ENCODE measurements around the gene MAN1A2. TPM values are rescaled to one million over a fixed set of nuclear protein-coding genes. Genes with fewer than 3 reads are reported as not detected.

MAN1A2 gene
- total and polyA plus RNA-seq, 5 donors from 2014 or later, result 27.2 to 113 (median 43.8) TPM

GRCh38 chr1:117511273-117511672 is 144.0 kb downstream of the MAN1A2 start:
- no peak overlapping the region for H3K4me3 ChIP-seq (ENCODE audit: low read depth, low read length)
- no peak for ATAC-seq (ENCODE audit: low read depth in 2 of 2)
- H3K4me1 Mint-ChIP-seq, result peaks cover 0 to 6% (median 0%) of the 10 kb centered on the region in 4 donors
- peaks cover 25% of the 10 kb centered on the region for H3K36me3 ChIP-seq (ENCODE audit: control insufficient read depth, insufficient read depth, low read length)
- H3K4me3 Mint-ChIP-seq, result no peak overlapping the region
- no peak for DNase-seq
- no peaks in the 10 kb centered on the region for H3K9me3 Mint-ChIP-seq
- H3K27ac ChIP-seq (ENCODE audit: insufficient read depth, low read length, poor library complexity, severe bottlenecking), result no peak overlapping the region
- H3K27me3 Mint-ChIP-seq, result no peaks in the 10 kb centered on the region
- no peak overlapping the region for H3K27ac Mint-ChIP-seq
- peaks cover 28% of the 10 kb centered on the region for H3K36me3 Mint-ChIP-seq
- H3K27me3 ChIP-seq (ENCODE audit: control insufficient read depth, insufficient read depth, low read length), result no peaks in the 10 kb centered on the region
- H3K9me3 ChIP-seq (ENCODE audit: control insufficient read depth in 2 of 2, low read length in 2 of 2), result no peaks in the 10 kb centered on the region
- no peaks in the 10 kb centered on the region for H3K4me1 ChIP-seq (ENCODE audit: control insufficient read depth, insufficient read depth, low read length, poor library complexity, severe bottlenecking)

- Mint-ChIP-seq H3K4me1 (peaks cover 0 to 13% (median 0%) of the 10 kb centered on the region in 4 donors), H3K9me3 (no peaks in the 10 kb centered on the region), H3K27me3 (no peaks in the 10 kb centered on the region), H3K36me3 (peaks cover 23% of the 10 kb centered on the region), H3K4me3 (no peak overlapping the region), H3K27ac (no peak overlapping the region)
- Histone ChIP-seq H3K27ac (ENCODE audit: insufficient read depth, low read length, poor library complexity, severe bottlenecking) (no peak overlapping the region), H3K27me3 (ENCODE audit: control insufficient read depth, insufficient read depth, low read length) (no peaks in the 10 kb centered on the region), H3K4me3 (ENCODE audit: low read depth, low read length) (no peak overlapping the region), H3K4me1 (ENCODE audit: control insufficient read depth, insufficient read depth, low read length, poor library complexity, severe bottlenecking) (no peaks in the 10 kb centered on the region), H3K36me3 (ENCODE audit: control insufficient read depth, insufficient read depth, low read length) (peaks cover 20% of the 10 kb centered on the region), H3K9me3 (ENCODE audit: control insufficient read depth in 2 of 2, low read length in 2 of 2) (no peaks in the 10 kb centered on the region)
- peak in 1 of 2 donors; percentile 44 for ATAC-seq (ENCODE audit: low read depth in 2 of 2)
- peak in 2 of 3 donors; percentile 47 to 48 for DNase-seq
Measured at GRCh38 chr1:117512728-117513321, 145.6 kb downstream of the MAN1A2 start.

GRCh38 chr1:117523111-117523510 is 155.9 kb downstream of the MAN1A2 start:
- no peak for DNase-seq
- H3K9me3 ChIP-seq (ENCODE audit: control insufficient read depth in 2 of 2, low read length in 2 of 2), result no peaks in the 10 kb centered on the region
- Mint-ChIP-seq H3K36me3 (peaks cover 6% of the 10 kb centered on the region), H3K9me3 (no peaks in the 10 kb centered on the region), H3K4me3 (no peak overlapping the region), H3K27me3 (no peaks in the 10 kb centered on the region), H3K27ac (peak overlapping the region in 1 of 3 donors; percentile 15), H3K4me1 (peaks cover 0 to 7% (median 0%) of the 10 kb centered on the region in 4 donors)
- no peak overlapping the region for H3K27ac ChIP-seq (ENCODE audit: insufficient read depth, low read length, poor library complexity, severe bottlenecking)
- no peaks in the 10 kb centered on the region for H3K4me1 ChIP-seq (ENCODE audit: control insufficient read depth, insufficient read depth, low read length, poor library complexity, severe bottlenecking)
- no peak for ATAC-seq (ENCODE audit: low read depth in 2 of 2)
- no peak overlapping the region for H3K4me3 ChIP-seq (ENCODE audit: low read depth, low read length)
- H3K27me3 ChIP-seq (ENCODE audit: control insufficient read depth, insufficient read depth, low read length), result no peaks in the 10 kb centered on the region
- peaks cover 20% of the 10 kb centered on the region for H3K36me3 ChIP-seq (ENCODE audit: control insufficient read depth, insufficient read depth, low read length)

- H3K27ac Mint-ChIP-seq, result no peak overlapping the region
Measured at GRCh38 chr1:117527074-117527473, 159.8 kb downstream of the MAN1A2 start.

GRCh38 chr1:117527566-117528102 is 160.4 kb downstream of the MAN1A2 start:
- peaks cover 0 to 7% (median 0%) of the 10 kb centered on the region in 4 donors for H3K4me1 Mint-ChIP-seq
- no peaks in the 10 kb centered on the region for H3K27me3 Mint-ChIP-seq
- H3K36me3 Mint-ChIP-seq, result peaks cover 3% of the 10 kb centered on the region
- Histone ChIP-seq H3K4me1 (ENCODE audit: control insufficient read depth, insufficient read depth, low read length, poor library complexity, severe bottlenecking) (no peaks in the 10 kb centered on the region), H3K9me3 (ENCODE audit: control insufficient read depth in 2 of 2, low read length in 2 of 2) (no peaks in the 10 kb centered on the region), H3K36me3 (ENCODE audit: control insufficient read depth, insufficient read depth, low read length) (peaks cover 17% of the 10 kb centered on the region), H3K27ac (ENCODE audit: insufficient read depth, low read length, poor library complexity, severe bottlenecking) (no peak overlapping the region), H3K4me3 (ENCODE audit: low read depth, low read length) (no peak overlapping the region), H3K27me3 (ENCODE audit: control insufficient read depth, insufficient read depth, low read length) (no peaks in the 10 kb centered on the region)
- no peak overlapping the region for H3K27ac Mint-ChIP-seq
- DNase-seq (no peak), ATAC-seq (ENCODE audit: low read depth in 2 of 2) (no peak)
- no peaks in the 10 kb centered on the region for H3K9me3 Mint-ChIP-seq
- H3K4me3 Mint-ChIP-seq, result no peak overlapping the region

More at GRCh38 chr1:117527074-117527473, 159.8 kb downstream of the MAN1A2 start:
- H3K36me3 ChIP-seq (ENCODE audit: control insufficient read depth, insufficient read depth, low read length), result peaks cover 20% of the 10 kb centered on the region
- DNase-seq, result no peak
- no peak overlapping the region for H3K4me3 ChIP-seq (ENCODE audit: low read depth, low read length)
- Mint-ChIP-seq H3K36me3 (peaks cover 3% of the 10 kb centered on the region), H3K27me3 (no peaks in the 10 kb centered on the region), H3K4me1 (peaks cover 0 to 5% (median under 1%) of the 10 kb centered on the region in 4 donors), H3K4me3 (no peak overlapping the region), H3K9me3 (no peaks in the 10 kb centered on the region)
- no peaks in the 10 kb centered on the region for H3K9me3 ChIP-seq (ENCODE audit: control insufficient read depth in 2 of 2, low read length in 2 of 2)
- H3K27ac ChIP-seq (ENCODE audit: insufficient read depth, low read length, poor library complexity, severe bottlenecking), result no peak overlapping the region
- ATAC-seq (ENCODE audit: low read depth in 2 of 2), result no peak
- H3K4me1 ChIP-seq (ENCODE audit: control insufficient read depth, insufficient read depth, low read length, poor library complexity, severe bottlenecking), result no peaks in the 10 kb centered on the region
- H3K27me3 ChIP-seq (ENCODE audit: control insufficient read depth, insufficient read depth, low read length), result no peaks in the 10 kb centered on the region

- Mint-ChIP-seq H3K9me3 (no peaks in the 10 kb centered on the region), H3K36me3 (peaks cover 3% of the 10 kb centered on the region), H3K4me3 (no peak overlapping the region), H3K4me1 (peaks cover 0 to 10% (median 0%) of the 10 kb centered on the region in 4 donors), H3K27ac (no peak overlapping the region), H3K27me3 (no peaks in the 10 kb centered on the region)
- DNase-seq (no peak), ATAC-seq (ENCODE audit: low read depth in 2 of 2) (no peak)
- H3K27ac ChIP-seq (ENCODE audit: insufficient read depth, low read length, poor library complexity, severe bottlenecking), result no peak overlapping the region
- no peak overlapping the region for H3K4me3 ChIP-seq (ENCODE audit: low read depth, low read length)
- peaks cover 2% of the 10 kb centered on the region for H3K4me1 ChIP-seq (ENCODE audit: control insufficient read depth, insufficient read depth, low read length, poor library complexity, severe bottlenecking)
- no peaks in the 10 kb centered on the region for H3K27me3 ChIP-seq (ENCODE audit: control insufficient read depth, insufficient read depth, low read length)
- no peaks in the 10 kb centered on the region for H3K9me3 ChIP-seq (ENCODE audit: control insufficient read depth in 2 of 2, low read length in 2 of 2)
- H3K36me3 ChIP-seq (ENCODE audit: control insufficient read depth, insufficient read depth, low read length), result peaks cover 10% of the 10 kb centered on the region
Measured at GRCh38 chr1:117529683-117530082, 162.4 kb downstream of the MAN1A2 start.

- Mint-ChIP-seq H3K4me3 (no peak overlapping the region), H3K27me3 (no peaks in the 10 kb centered on the region), H3K27ac (no peak overlapping the region), H3K36me3 (peaks cover 3% of the 10 kb centered on the region), H3K4me1 (peaks cover 0 to 10% (median under 1%) of the 10 kb centered on the region in 4 donors), H3K9me3 (no peaks in the 10 kb centered on the region)
- ATAC-seq (ENCODE audit: low read depth in 2 of 2) (no peak), DNase-seq (no peak)
- H3K4me1 ChIP-seq (ENCODE audit: control insufficient read depth, insufficient read depth, low read length, poor library complexity, severe bottlenecking), result peaks cover 8% of the 10 kb centered on the region
- H3K27me3 ChIP-seq (ENCODE audit: control insufficient read depth, insufficient read depth, low read length), result no peaks in the 10 kb centered on the region
- H3K9me3 ChIP-seq (ENCODE audit: control insufficient read depth in 2 of 2, low read length in 2 of 2), result no peaks in the 10 kb centered on the region
- H3K4me3 ChIP-seq (ENCODE audit: low read depth, low read length), result no peak overlapping the region
- peaks cover 6% of the 10 kb centered on the region for H3K36me3 ChIP-seq (ENCODE audit: control insufficient read depth, insufficient read depth, low read length)
- no peak overlapping the region for H3K27ac ChIP-seq (ENCODE audit: insufficient read depth, low read length, poor library complexity, severe bottlenecking)
Measured at GRCh38 chr1:117531222-117531621, 164.0 kb downstream of the MAN1A2 start.

GRCh38 chr1:117534995-117535467 is 167.8 kb downstream of the MAN1A2 start:
- H3K27ac Mint-ChIP-seq, result peak overlapping the region in 2 of 3 donors; percentile 33 to 47
- no peaks in the 10 kb centered on the region for H3K36me3 ChIP-seq (ENCODE audit: control insufficient read depth, insufficient read depth, low read length)
- no peaks in the 10 kb centered on the region for H3K36me3 Mint-ChIP-seq
- no peak overlapping the region for H3K27ac ChIP-seq (ENCODE audit: insufficient read depth, low read length, poor library complexity, severe bottlenecking)
- H3K9me3 Mint-ChIP-seq, result no peaks in the 10 kb centered on the region
- DNase-seq (peak; percentile 18 to 79 (median 71)), ATAC-seq (ENCODE audit: low read depth in 2 of 2) (peak; percentile 83)
- no peaks in the 10 kb centered on the region for H3K27me3 ChIP-seq (ENCODE audit: control insufficient read depth, insufficient read depth, low read length)
- H3K4me3 ChIP-seq (ENCODE audit: low read depth, low read length), result no peak overlapping the region
- H3K4me1 ChIP-seq (ENCODE audit: control insufficient read depth, insufficient read depth, low read length, poor library complexity, severe bottlenecking), result peaks cover 22% of the 10 kb centered on the region
- peak overlapping the region in 1 of 4 donors; percentile 46 for H3K4me3 Mint-ChIP-seq
- H3K27me3 Mint-ChIP-seq, result no peaks in the 10 kb centered on the region
- no peaks in the 10 kb centered on the region for H3K9me3 ChIP-seq (ENCODE audit: control insufficient read depth in 2 of 2, low read length in 2 of 2)
- peaks cover 0 to 5% (median under 1%) of the 10 kb centered on the region in 4 donors for H3K4me1 Mint-ChIP-seq

Measured in CD4-positive, CD25-positive, alpha-beta regulatory T cell (primary cell).